HEK293 (cell line): ENCODE measurements around the gene SBSN.

Experiments used
- CTCF ChIP-seq: fragments of 450-650 bp; formaldehyde crosslinking; IDR thresholded peaks from 2 replicates; pipeline ENCODE4 v1.5.1; 2016; ENCODE audit warnings: missing biosample characterization, missing genetic modification characterization
- FEZF1 ChIP-seq: fragments of 450-650 bp; formaldehyde crosslinking; IDR thresholded peaks from 2 replicates; pipeline ENCODE4 v1.5.1; 2016; ENCODE audit warnings: missing biosample characterization, missing genetic modification characterization
- REST ChIP-seq: fragments of 450-650 bp; formaldehyde crosslinking; IDR thresholded peaks from 2 replicates; pipeline ENCODE4 v1.5.1; 2016; ENCODE audit warnings: missing biosample characterization, missing genetic modification characterization
- ZBTB17 ChIP-seq: fragments of 450-650 bp; formaldehyde crosslinking; IDR thresholded peaks from 2 replicates; pipeline ENCODE4 v1.5.1; 2016; ENCODE audit warnings: missing biosample characterization, missing genetic modification characterization
- ZNF121 ChIP-seq: fragments of 450-650 bp; formaldehyde crosslinking; IDR thresholded peaks from 2 replicates; pipeline ENCODE4 v1.5.1; 2016; ENCODE audit warnings: missing biosample characterization, missing genetic modification characterization
- ZNF274 ChIP-seq, 2 experiments: fragments of 200-500 bp in 1 of 2; fragments of 450-650 bp in 1 of 2; sonication (Bioruptor generic) in 1 of 2; formaldehyde crosslinking in 1 of 2; IDR thresholded peaks; 2 replicates each; pipeline versions ENCODE4 v1.5.1 to v1.6.1; 2014 to 2016; ENCODE audit warnings: borderline replicate concordance in 1 of 2, inconsistent platforms in 1 of 2, low read length in 1 of 2, missing biosample characterization in 1 of 2, missing genetic modification characterization in 1 of 2
- ZNF416 ChIP-seq: fragments of 450-650 bp; formaldehyde crosslinking; IDR thresholded peaks from 2 replicates; pipeline ENCODE4 v1.5.1; 2016; ENCODE audit warnings: missing biosample characterization, missing genetic modification characterization
- ZNF513 ChIP-seq: fragments of 450-650 bp; IDR thresholded peaks from 2 replicates; pipeline ENCODE4 v1.5.1; 2018; ENCODE audit warnings: missing biosample characterization, missing genetic modification characterization
- ZXDB ChIP-seq: fragments of 450-650 bp; formaldehyde crosslinking; IDR thresholded peaks from 2 replicates; pipeline ENCODE4 v1.5.1; 2016; ENCODE audit warnings: missing biosample characterization, missing genetic modification characterization
- TF ChIP-seq, protein P1 (sequence below): sonication (generic); formaldehyde crosslinking; IDR thresholded peaks from 2 replicates; pipeline ENCODE4 v1.8.1; 2022; ENCODE audit warnings: mild to moderate bottlenecking, moderate library complexity, missing genetic modification reagents

GRCh38 chr19:35560677-35561076 lies 32.6 kb upstream of the SBSN start:
- TF ChIP-seq ZNF513 (no peak), CTCF (tag by site-specific recombination) (no peak), ZNF121 (no peak), ZNF416 (tag by site-specific recombination) (no peak), ZNF274 (IDR thresholded peaks at IDR 0.05; ENCODE audit: low read length) (no peak), ZNF274 (tag by site-specific recombination; IDR thresholded peaks at IDR 0.05; ENCODE audit: borderline replicate concordance) (no peak), FEZF1 (tag by site-specific recombination) (no peak), ZBTB17 (tag by site-specific recombination) (no peak), REST (tag by site-specific recombination) (no peak), ZXDB (no peak)
- TF ChIP-seq, protein P1, sequence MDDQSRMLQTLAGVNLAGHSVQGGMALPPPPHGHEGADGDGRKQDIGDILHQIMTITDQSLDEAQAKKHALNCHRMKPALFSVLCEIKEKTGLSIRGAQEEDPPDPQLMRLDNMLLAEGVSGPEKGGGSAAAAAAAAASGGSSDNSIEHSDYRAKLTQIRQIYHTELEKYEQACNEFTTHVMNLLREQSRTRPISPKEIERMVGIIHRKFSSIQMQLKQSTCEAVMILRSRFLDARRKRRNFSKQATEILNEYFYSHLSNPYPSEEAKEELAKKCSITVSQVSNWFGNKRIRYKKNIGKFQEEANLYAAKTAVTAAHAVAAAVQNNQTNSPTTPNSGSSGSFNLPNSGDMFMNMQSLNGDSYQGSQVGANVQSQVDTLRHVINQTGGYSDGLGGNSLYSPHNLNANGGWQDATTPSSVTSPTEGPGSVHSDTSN, result no peak
